ENCODE results near the gene MICALL2.

GRCh38 chr7:1442355-1443124, 16.7 kb downstream of the MICALL2 start:
- TF ChIP-seq POLR2A (IDR thresholded peaks at IDR 0.05) (no peak), CTCF (IDR thresholded peaks at IDR 0.05) (no peak)
